ENCODE results near the gene RNF32. TPM values are rescaled to one million over a fixed set of nuclear protein-coding genes. Genes with fewer than 3 reads are reported as not detected.

The RNF32 gene
- total RNA-seq, 4 donors from 2014 or later, result 0.29 to 1.1 (median 0.83) TPM; not detected in 1

DNA sequence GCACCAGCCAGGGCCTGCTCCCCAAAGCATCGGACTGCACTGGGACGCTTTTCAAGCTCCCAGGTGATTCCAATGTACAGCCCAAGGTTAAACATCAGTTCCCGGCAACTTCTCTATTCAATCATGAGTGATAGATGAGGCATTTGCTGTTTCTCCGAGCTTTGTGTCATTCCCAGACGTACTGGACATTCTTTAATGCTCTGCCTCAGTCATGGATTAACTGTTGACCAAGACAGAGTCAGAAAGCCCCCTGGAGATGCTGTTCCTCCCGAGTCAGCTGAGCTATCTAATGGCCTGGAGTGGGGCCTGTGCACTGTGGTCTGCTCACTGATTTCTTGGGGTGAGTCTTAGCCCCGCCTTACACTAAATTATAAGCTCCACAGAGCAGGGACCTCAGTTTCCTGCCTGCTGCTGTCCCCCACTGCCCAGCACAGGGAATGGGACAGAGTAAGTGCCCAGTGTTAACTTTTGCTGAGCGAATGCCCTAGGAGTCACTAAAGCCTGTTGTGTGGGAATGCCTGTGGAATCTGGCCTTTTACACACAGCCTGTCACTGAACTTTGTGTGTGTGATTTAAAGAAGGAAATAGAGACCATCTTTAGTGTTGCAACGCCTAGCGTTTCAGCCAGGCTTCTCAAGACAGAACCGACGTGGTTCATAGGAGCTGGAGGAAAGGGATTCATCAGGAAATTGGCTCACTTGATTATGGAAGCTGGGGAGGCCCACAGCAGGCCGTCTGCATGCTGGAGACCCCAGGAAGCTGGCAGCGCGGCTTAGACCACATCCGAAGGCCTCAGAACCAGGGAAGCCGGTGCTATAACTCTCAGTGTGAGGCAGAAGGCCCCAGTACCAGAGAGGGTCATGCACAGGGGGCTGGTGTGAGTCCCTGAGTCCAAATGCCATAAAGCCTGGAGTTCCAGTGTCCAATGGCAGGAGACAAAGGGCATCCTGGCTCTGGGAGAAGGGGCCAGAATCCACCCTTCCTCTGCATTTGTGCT lies 29.3 kb upstream of the RNF32 start:
- intact Hi-C loops (cut with DNase I), result no loop called here
- WGBS, result 70% methylated on average over 15 of the region's 17 CpGs
- H3K9me3 ChIP-seq, result peaks cover 0 to 5% (median 0%) of the 10 kb centered on the region in 4 donors

DNA sequence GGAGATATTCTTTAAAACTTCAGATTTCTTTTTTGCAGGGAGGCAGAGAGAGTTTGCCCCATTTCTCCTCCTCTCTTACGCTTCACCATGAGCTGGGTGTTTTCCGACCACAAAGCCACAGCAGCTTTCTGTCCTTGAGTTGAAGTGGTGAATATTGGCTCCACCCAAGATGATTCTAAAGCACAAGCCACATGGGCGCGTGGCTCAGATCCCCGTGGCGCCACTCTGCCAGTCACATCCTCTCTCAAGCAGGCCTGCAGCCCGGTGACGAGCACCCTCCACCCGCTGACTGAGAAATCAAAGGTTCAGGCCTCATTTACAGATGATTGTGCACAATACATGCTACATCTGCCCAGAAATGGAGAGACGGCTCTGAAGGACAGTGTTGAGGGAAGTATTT lies 27.6 kb upstream of the RNF32 start:
- 93% methylated on average over 10 of the region's 10 CpGs for WGBS

More for the DNA sequence above, 29.3 kb upstream of the RNF32 start:
- H3K36me3 ChIP-seq, result no peaks in the 10 kb centered on the region
- no peak for DNase-seq (ENCODE audit: extremely low spot score)
- H3K4me1 ChIP-seq, result peaks cover 10 to 15% (median 15%) of the 10 kb centered on the region in 4 donors
- H3K27me3 ChIP-seq, result peaks cover 0 to 37% (median 12%) of the 10 kb centered on the region in 4 donors
- TF ChIP-seq, protein P1, sequence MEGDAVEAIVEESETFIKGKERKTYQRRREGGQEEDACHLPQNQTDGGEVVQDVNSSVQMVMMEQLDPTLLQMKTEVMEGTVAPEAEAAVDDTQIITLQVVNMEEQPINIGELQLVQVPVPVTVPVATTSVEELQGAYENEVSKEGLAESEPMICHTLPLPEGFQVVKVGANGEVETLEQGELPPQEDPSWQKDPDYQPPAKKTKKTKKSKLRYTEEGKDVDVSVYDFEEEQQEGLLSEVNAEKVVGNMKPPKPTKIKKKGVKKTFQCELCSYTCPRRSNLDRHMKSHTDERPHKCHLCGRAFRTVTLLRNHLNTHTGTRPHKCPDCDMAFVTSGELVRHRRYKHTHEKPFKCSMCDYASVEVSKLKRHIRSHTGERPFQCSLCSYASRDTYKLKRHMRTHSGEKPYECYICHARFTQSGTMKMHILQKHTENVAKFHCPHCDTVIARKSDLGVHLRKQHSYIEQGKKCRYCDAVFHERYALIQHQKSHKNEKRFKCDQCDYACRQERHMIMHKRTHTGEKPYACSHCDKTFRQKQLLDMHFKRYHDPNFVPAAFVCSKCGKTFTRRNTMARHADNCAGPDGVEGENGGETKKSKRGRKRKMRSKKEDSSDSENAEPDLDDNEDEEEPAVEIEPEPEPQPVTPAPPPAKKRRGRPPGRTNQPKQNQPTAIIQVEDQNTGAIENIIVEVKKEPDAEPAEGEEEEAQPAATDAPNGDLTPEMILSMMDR (IDR thresholded peaks at IDR 0.05), result no peak
- TF ChIP-seq EP300 (IDR thresholded peaks at IDR 0.05) (no peak), POLR2AphosphoS5 (IDR thresholded peaks at IDR 0.05) (no peak), POLR2A (IDR thresholded peaks at IDR 0.05; ENCODE audit: low read depth) (no peak)
- no peak overlapping the region for H3K27ac ChIP-seq (replicated peaks in 1 of 4)
- no peak overlapping the region for H3K4me3 ChIP-seq

DNA sequence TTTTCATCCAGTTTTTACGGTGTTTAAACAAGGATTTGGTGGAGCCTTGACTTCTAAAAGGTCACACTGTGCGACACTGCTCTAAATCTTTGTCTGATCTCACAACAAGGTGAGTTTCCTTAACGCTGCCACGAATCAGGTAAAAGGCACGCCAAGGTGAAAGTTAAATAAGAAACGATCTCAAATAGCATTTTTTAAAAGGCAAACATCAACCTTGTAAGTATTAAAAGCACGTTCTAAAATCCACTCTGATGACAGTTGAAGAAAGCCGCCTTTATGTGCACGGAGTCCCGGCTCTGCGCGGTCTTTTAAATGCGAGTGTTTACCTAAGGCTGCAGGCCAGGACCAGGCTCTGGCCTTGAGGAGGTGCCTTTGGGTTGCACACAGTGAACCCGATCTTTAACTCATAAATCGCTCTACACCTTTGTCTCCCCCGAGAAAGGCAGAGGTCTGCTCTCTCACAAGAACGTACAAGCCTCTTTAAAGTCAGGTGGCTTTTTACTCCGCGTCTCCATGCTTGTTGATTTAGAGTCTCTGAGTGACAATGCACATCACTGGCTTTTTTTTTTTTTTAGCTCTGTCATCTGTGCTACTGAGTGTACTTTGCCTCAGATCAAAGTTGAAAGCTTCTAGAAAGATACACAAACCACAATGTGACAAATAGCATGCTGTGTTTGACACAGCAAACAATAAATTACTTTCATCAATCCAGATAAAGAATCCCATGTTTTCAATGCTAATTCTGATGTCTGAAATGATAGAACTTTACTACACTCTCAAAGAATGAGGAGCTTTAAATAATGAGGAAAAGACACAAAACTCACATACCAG lies 25.9 kb upstream of the RNF32 start:
- TF ChIP-seq EP300 (IDR thresholded peaks at IDR 0.05) (no peak), POLR2AphosphoS5 (IDR thresholded peaks at IDR 0.05) (no peak), POLR2A (IDR thresholded peaks at IDR 0.05; ENCODE audit: low read depth) (no peak)
- TF ChIP-seq, protein P1 (IDR thresholded peaks at IDR 0.05), result no peak

More for the DNA sequence above, 27.6 kb upstream of the RNF32 start:
- no peak for DNase-seq (ENCODE audit: extremely low spot score)
- Histone ChIP-seq H3K27me3 (peaks cover 0 to 37% (median 5%) of the 10 kb centered on the region in 4 donors), H3K4me1 (peaks cover 3 to 14% (median 13%) of the 10 kb centered on the region in 4 donors), H3K36me3 (no peaks in the 10 kb centered on the region), H3K9me3 (peaks cover 0 to 5% (median 0%) of the 10 kb centered on the region in 4 donors), H3K27ac (replicated peaks in 1 of 4) (no peak overlapping the region), H3K4me3 (no peak overlapping the region)
- intact Hi-C loops (cut with DNase I), result no loop called here
- TF ChIP-seq POLR2AphosphoS5 (IDR thresholded peaks at IDR 0.05) (no peak), POLR2A (IDR thresholded peaks at IDR 0.05; ENCODE audit: low read depth) (no peak), EP300 (IDR thresholded peaks at IDR 0.05) (no peak)
- TF ChIP-seq, protein P1 (IDR thresholded peaks at IDR 0.05), result no peak

DNA sequence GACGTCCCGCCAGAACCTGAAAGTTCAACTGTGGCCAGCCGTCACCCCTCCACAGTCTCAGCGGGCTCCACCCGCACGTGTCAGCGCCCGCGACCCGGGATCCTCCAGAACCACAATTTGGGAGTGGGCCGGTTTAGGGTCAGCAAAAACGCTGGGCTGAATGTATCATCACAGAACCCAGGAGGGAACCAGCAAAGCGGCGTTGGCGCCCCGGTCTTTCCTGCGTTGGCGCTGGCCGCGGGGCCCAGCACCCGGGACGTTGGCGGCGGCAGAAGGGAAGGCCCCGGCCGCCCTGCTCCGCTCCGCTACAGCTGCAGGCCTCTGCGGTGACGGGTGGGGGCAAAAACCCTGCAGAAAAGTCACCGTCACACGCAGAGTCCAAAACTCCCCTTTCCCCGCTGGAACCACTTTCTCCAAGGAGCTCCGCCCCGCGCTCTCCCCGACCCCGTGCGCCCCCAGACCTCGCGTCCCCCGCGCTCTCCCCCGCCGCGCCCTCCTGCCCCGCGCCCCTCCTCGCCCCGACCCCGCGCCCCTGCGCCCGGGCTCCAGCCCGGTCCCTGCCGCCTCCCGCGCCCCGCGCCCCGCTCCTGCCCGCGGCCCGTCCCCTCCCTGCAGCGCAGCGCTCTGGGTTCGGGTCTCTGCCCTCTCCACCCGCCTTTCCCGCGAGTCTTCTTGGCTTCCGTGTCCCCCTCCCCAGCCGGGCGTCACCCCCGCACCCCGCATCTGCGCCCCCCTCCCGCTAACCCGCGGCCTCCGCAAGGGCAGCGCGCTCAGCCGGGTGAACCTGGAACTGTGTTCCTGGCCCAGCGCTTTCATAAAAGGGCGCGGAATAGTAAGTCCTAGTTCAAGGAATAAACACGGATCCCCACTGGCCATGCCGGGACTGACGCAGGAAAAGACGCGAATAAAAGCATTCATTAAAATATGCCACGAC lies 24.0 kb upstream of the RNF32 start:
- no peak for DNase-seq (ENCODE audit: extremely low spot score)
- H3K36me3 ChIP-seq, result no peaks in the 10 kb centered on the region
- WGBS, result 9% methylated on average over 44 of the region's 92 CpGs
- H3K4me1 ChIP-seq, result peaks cover 0 to 12% (median 10%) of the 10 kb centered on the region in 4 donors
- H3K27ac ChIP-seq (replicated peaks in 1 of 4), result no peak overlapping the region
- peaks cover 0 to 5% (median 0%) of the 10 kb centered on the region in 4 donors for H3K9me3 ChIP-seq
- peak overlapping the region; percentile 15 to 45 (median 35) for H3K4me3 ChIP-seq
- TF ChIP-seq EP300 (IDR thresholded peaks at IDR 0.05) (no peak), POLR2A (IDR thresholded peaks at IDR 0.05; ENCODE audit: low read depth) (no peak), POLR2AphosphoS5 (IDR thresholded peaks at IDR 0.05) (no peak)
- TF ChIP-seq, protein P1 (IDR thresholded peaks at IDR 0.05), result no peak
- intact Hi-C loops (cut with DNase I), result no loop called here
- H3K27me3 ChIP-seq, result peaks cover 0 to 57% (median 8%) of the 10 kb centered on the region in 4 donors

More for the DNA sequence above, 25.9 kb upstream of the RNF32 start:
- intact Hi-C loops (cut with DNase I), result no loop called here
- no peak for DNase-seq (ENCODE audit: extremely low spot score)
- no peaks in the 10 kb centered on the region for H3K36me3 ChIP-seq
- peaks cover 0 to 5% (median 0%) of the 10 kb centered on the region in 4 donors for H3K9me3 ChIP-seq
- 84% methylated on average over 19 of the region's 19 CpGs for WGBS
- no peak overlapping the region for H3K27ac ChIP-seq (replicated peaks in 1 of 4)
- peaks cover 0 to 50% (median 8%) of the 10 kb centered on the region in 4 donors for H3K27me3 ChIP-seq
- peaks cover 0 to 12% (median 10%) of the 10 kb centered on the region in 4 donors for H3K4me1 ChIP-seq
- H3K4me3 ChIP-seq, result no peak overlapping the region
